OCI-LY3 (cell line): ENCODE measurements around the gene CA10.

Experiments used
- CTCF ChIP-seq: fragments of 200-600, 300-600 bp; sonication (generic); IDR thresholded peaks from 2 replicates; pipeline ENCODE4 v1.5.1; 2014; ENCODE audit warnings: antibody characterized with exemption, low read length, low read depth
- EZH2phosphoT487 ChIP-seq: fragments of 200-600 bp; shearing (Covaris generic); IDR thresholded peaks from 2 replicates; pipeline ENCODE4 v1.6.1; 2018; ENCODE audit warnings: antibody characterized with exemption, mixed run types, low read depth

- no peak for TF ChIP-seq CTCF
- TF ChIP-seq EZH2phosphoT487 = no peak
These were observed 497.1 kb downstream of the CA10 start for GRCh38 chr17:51661403-51661802.
